GM18526 (cell line): ENCODE results near the gene ZNF800.

Experiments
- POLR2A ChIP-seq: IDR thresholded peaks from 3 replicates; pipeline ENCODE4 v1.6.1; 2011; ENCODE audit not compliant: insufficient read length; ENCODE audit errors: extremely low read depth

The ZNF800 gene

GRCh38 chr7:127330070-127330469, 62.4 kb downstream of the ZNF800 start:
- no peak for TF ChIP-seq POLR2A

GRCh38 chr7:127322832-127323493, 69.5 kb downstream of the ZNF800 start:
- TF ChIP-seq POLR2A = no peak

DNA sequence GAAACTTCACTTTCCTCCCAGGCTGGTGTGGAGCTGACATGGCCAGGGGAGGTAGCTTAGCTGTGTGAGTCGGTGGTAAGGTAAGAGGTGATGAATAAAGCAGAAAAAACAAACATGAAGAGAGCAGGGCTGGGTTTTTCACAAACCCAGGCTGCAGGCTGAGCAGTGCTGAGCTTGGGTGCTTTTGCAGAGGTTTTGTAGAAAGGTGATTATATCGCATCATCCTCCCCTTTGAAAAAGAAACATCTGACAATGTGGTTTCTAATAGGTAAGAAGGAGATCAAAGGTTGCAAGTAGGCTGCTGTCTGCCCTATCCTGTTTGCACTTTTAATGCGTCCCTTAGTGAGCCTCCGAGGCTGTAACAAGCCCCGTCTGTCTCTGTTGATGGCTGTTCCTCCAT, 70.2 kb downstream of the ZNF800 start:
- TF ChIP-seq POLR2A = no peak

- no peak for TF ChIP-seq POLR2A
Measured at GRCh38 chr7:127320974-127321373, 71.5 kb downstream of the ZNF800 start.
